ENCODE measurements around the gene KCND3.

DNA sequence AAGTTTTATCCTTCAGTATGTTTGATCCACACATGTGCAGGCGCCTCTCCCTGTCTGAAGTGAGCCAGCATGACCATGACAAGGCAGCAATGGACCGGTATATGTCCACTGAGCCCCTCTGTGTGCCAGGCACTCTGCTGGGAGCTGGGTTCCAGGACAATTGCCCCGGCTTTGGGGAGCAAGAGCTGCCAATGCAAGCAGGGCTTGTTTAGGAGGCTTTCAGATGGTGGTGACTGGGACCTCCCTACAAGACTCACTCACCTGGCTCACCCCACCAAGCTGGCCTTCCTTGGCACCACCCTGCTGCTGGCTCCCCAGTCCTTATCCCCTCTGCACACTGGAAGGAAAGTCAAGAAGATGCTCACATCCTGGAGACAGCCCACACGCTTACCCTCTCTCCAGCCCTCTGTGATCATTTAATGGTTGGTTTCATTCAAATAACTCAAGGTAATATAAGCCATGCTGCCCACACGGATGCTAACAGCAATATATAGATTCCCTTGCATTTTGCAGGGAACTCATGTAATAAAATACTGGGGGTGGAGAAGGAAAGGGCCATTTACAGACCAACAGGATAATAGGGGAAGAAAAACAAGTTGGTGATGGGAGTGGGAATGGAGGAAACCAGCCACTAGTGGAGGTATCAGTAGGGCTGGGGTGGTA, 23.6 kb downstream of the KCND3 start:
- TF ChIP-seq POLR2A (IDR thresholded peaks at IDR 0.05; ENCODE audit: low read depth, low read length) = no peak
- TF ChIP-seq POLR2AphosphoS5 (IDR thresholded peaks at IDR 0.05; ENCODE audit: low read depth, low read length) = no peak
- TF ChIP-seq TAF1 (IDR thresholded peaks at IDR 0.05; ENCODE audit: borderline replicate concordance, low read depth, low read length) = no peak

All from GM12892 (cell line).